Suprapubic skin (tissue), 4 donors: ENCODE measurements around the gene SEMA6A. TPM values are rescaled to one million over a fixed set of nuclear protein-coding genes. Genes with fewer than 3 reads are reported as not detected.

ENCODE experiments used
- DNase-seq, 2 donors: peaks; one replicate each; pipeline ENCODE4 v3.0.0-alpha.2; 2019; ENCODE audit warnings: low spot score in 2 of 2
- H3K27ac ChIP-seq: fragments of 200-600 bp; sonication (generic); one replicate; pipeline ENCODE4 v1.5.1; 2019
- H3K27me3 ChIP-seq: fragments of 200-600 bp; sonication (generic); one replicate; pipeline ENCODE4 v1.5.1; 2019
- H3K36me3 ChIP-seq: fragments of 200-600 bp; sonication (generic); one replicate; pipeline ENCODE4 v1.5.1; 2019
- H3K4me1 ChIP-seq: fragments of 200-600 bp; sonication (generic); one replicate; pipeline ENCODE4 v1.5.1; 2019
- H3K4me3 ChIP-seq: fragments of 200-600 bp; sonication (generic); one replicate; pipeline ENCODE4 v1.5.1; 2019; ENCODE audit warnings: mild to moderate bottlenecking
- H3K9me3 ChIP-seq: fragments of 200-600 bp; sonication (generic); one replicate; pipeline ENCODE4 v1.5.1; 2019
- EP300 ChIP-seq: sonication (generic); formaldehyde crosslinking; IDR thresholded peaks from one replicate; pipeline ENCODE4 v1.6.1; 2017; ENCODE audit warnings: antibody characterized with exemption
- POLR2A ChIP-seq, 2 donors: fragments of 450-650 bp; IDR thresholded peaks; one replicate each; pipeline ENCODE4 v1.6.1; 2017; ENCODE audit warnings: antibody characterized with exemption in 2 of 2, mild to moderate bottlenecking in 2 of 2, moderate library complexity in 2 of 2
- POLR2AphosphoS5 ChIP-seq, 3 donors: sonication (generic); formaldehyde crosslinking; IDR thresholded peaks; one replicate each; pipeline ENCODE4 v1.6.1; 2017; ENCODE audit warnings: antibody characterized with exemption in 3 of 3
- WGBS: methylation state at CpG from one replicate; pipeline ENCODE4 v1.1.5; 2018; 5-methylcytosine and 5-hydroxymethylcytosine counted together
- total RNA-seq, 4 donors: library from RNA; depleted of rRNA; stranded (reverse); fragments of >200 nt; gene quantifications; one replicate each; pipeline ENCODE4 v1.1.0, GENCODE V29; 2016
- TF ChIP-seq, protein P1 (sequence below), 2 donors: fragments of 200-600 bp in 1 of 2; fragments of 450-650 bp in 1 of 2; sonication (generic) in 1 of 2; IDR thresholded peaks; one replicate each; pipeline ENCODE4 v1.5.1; 2016 to 2019; ENCODE audit warnings: antibody characterized with exemption in 2 of 2, mild to moderate bottlenecking in 1 of 2, moderate library complexity in 1 of 2

The SEMA6A gene
- total RNA-seq, 4 donors from 2014 or later = 7.4 to 27.8 (median 15.5) TPM

DNA sequence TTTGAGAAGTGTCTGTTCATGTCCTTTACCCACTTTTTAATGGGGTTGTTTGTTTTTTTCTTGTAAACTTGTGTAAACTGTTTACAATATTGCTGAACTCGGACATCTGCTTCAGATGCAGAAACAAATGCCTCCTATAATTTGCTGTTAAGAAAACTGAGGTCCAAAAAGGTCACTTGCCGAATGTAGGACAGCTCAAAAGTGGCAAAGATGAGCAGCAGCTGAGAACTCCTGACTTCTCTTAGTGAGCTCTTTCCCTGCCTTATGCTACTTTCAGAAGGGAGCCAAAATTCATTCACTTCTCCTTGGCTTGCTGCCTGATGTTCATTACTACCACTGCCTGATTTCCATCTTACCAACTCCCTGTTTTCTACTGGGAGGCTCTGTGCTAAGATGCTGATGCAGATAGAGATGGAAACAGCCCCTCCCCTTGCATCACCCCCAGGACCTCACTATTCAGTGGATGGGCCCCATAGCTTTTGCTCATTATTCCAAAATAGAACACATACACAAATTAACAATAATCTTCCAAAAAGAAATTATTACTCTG lies 60.1 kb downstream of the SEMA6A start:
- no peaks in the 10 kb centered on the region for H3K9me3 ChIP-seq
- no peak for DNase-seq
- no peak for TF ChIP-seq EP300
- TF ChIP-seq, protein P1, sequence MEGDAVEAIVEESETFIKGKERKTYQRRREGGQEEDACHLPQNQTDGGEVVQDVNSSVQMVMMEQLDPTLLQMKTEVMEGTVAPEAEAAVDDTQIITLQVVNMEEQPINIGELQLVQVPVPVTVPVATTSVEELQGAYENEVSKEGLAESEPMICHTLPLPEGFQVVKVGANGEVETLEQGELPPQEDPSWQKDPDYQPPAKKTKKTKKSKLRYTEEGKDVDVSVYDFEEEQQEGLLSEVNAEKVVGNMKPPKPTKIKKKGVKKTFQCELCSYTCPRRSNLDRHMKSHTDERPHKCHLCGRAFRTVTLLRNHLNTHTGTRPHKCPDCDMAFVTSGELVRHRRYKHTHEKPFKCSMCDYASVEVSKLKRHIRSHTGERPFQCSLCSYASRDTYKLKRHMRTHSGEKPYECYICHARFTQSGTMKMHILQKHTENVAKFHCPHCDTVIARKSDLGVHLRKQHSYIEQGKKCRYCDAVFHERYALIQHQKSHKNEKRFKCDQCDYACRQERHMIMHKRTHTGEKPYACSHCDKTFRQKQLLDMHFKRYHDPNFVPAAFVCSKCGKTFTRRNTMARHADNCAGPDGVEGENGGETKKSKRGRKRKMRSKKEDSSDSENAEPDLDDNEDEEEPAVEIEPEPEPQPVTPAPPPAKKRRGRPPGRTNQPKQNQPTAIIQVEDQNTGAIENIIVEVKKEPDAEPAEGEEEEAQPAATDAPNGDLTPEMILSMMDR (IDR thresholded peaks at IDR 0.05) = no peak
- H3K27ac ChIP-seq = no peak overlapping the region
- H3K4me1 ChIP-seq = peaks cover 23% of the 10 kb centered on the region
- no peaks in the 10 kb centered on the region for H3K27me3 ChIP-seq
- no peaks in the 10 kb centered on the region for H3K36me3 ChIP-seq
- H3K4me3 ChIP-seq = no peak overlapping the region
- 88% methylated on average over 2 of the region's 2 CpGs for WGBS

DNA sequence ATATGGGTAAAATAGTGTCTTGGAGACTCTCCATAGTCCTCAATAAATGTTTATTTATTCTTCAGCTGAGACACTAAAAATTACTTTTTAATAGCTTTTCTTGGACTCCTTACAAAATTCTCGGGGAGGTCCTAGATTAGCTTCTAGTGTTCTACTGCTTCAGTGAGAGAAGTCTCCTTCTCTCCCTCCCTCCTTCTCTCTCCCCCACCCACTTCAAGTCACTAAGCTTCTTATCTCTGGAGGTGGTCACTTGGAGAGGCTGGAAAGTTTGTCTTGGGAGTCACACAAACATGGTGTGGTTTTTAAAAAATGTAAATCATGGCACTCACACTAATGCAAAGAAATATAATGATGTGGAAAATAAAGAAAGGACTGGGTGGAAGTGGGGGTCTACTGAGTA lies 64.1 kb downstream of the SEMA6A start:
- Histone ChIP-seq H3K9me3 (no peaks in the 10 kb centered on the region), H3K27ac (no peak overlapping the region), H3K27me3 (no peaks in the 10 kb centered on the region), H3K4me1 (no peaks in the 10 kb centered on the region), H3K4me3 (no peak overlapping the region), H3K36me3 (no peaks in the 10 kb centered on the region)
- WGBS = 60% methylated on average over 1 of the region's 1 CpG
- no peak for DNase-seq
- TF ChIP-seq POLR2A (IDR thresholded peaks at IDR 0.05) (no peak), EP300 (no peak), POLR2AphosphoS5 (IDR thresholded peaks at IDR 0.05) (no peak)
- TF ChIP-seq, protein P1 (IDR thresholded peaks at IDR 0.05) = no peak

DNA sequence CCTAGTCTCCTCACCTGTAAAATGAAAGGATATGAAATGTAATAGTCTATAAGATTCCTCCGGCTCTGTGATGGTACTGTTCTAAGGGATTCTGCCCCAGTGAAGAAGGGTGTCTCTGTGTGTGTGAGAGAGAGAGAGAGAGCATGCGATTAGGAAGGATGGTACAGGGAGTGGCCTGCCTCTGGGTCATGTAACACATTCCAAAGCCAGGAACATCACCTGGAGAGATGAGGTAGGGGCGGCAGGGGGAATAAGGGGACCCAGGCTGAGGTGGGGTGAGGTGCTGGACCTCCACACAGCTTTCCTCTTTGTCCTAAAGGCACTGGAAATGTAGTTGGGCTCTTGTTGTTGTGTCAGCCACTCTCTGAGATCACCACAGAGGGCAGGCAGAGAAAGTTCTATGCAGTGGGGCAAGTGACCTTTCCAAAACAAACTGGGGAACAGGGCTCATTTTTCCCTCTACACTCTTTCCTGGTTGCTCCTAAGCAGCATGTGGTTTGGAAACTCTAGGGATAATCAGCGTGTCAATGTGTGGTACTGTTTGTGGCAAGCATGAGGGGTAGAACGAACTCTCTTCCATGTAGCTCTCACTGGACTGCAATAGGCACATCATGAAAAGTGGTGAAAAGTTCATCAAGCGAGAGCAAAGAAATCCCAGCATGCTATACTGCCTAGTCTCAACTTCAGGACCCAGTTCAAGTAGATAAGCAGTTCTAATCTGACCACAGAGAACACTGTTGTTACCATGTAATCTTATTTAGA lies 65.0 kb downstream of the SEMA6A start:
- no peaks in the 10 kb centered on the region for H3K9me3 ChIP-seq
- no peaks in the 10 kb centered on the region for H3K36me3 ChIP-seq
- DNase-seq = no peak
- H3K27me3 ChIP-seq = no peaks in the 10 kb centered on the region
- no peaks in the 10 kb centered on the region for H3K4me1 ChIP-seq
- WGBS = 78% methylated on average over 6 of the region's 6 CpGs
- H3K27ac ChIP-seq = no peak overlapping the region
- no peak overlapping the region for H3K4me3 ChIP-seq
- TF ChIP-seq, protein P1 (IDR thresholded peaks at IDR 0.05) = no peak
- no peak for TF ChIP-seq EP300
- TF ChIP-seq POLR2AphosphoS5 (IDR thresholded peaks at IDR 0.05) = no peak
- TF ChIP-seq POLR2A (IDR thresholded peaks at IDR 0.05) = no peak

DNA sequence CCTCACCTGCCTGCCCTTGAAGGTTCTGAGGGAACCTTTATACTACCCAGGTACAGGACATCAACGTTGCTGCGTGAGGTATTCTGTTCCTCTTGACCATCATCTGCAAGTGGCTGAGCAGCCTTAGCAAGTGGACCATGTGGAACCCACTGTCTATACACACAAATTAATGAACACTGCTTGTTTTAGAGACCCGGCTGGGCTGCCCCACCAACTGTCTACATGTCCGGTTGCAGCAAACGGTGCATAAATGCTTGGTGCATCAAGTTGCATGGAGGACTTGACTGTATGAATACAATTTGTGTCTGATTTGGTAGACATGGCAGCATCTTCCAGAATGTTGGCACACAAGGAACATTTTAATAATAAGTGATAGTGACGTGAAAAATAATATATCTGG lies 65.8 kb downstream of the SEMA6A start:
- H3K27ac ChIP-seq = no peak overlapping the region
- H3K4me3 ChIP-seq = no peak overlapping the region
- WGBS = 90% methylated on average over 6 of the region's 6 CpGs
- no peaks in the 10 kb centered on the region for H3K4me1 ChIP-seq
- TF ChIP-seq POLR2A (IDR thresholded peaks at IDR 0.05) (no peak), EP300 (no peak), POLR2AphosphoS5 (IDR thresholded peaks at IDR 0.05) (no peak)
- TF ChIP-seq, protein P1 (IDR thresholded peaks at IDR 0.05) = no peak
- no peaks in the 10 kb centered on the region for H3K36me3 ChIP-seq
- DNase-seq = no peak
- no peaks in the 10 kb centered on the region for H3K27me3 ChIP-seq
- no peaks in the 10 kb centered on the region for H3K9me3 ChIP-seq

DNA sequence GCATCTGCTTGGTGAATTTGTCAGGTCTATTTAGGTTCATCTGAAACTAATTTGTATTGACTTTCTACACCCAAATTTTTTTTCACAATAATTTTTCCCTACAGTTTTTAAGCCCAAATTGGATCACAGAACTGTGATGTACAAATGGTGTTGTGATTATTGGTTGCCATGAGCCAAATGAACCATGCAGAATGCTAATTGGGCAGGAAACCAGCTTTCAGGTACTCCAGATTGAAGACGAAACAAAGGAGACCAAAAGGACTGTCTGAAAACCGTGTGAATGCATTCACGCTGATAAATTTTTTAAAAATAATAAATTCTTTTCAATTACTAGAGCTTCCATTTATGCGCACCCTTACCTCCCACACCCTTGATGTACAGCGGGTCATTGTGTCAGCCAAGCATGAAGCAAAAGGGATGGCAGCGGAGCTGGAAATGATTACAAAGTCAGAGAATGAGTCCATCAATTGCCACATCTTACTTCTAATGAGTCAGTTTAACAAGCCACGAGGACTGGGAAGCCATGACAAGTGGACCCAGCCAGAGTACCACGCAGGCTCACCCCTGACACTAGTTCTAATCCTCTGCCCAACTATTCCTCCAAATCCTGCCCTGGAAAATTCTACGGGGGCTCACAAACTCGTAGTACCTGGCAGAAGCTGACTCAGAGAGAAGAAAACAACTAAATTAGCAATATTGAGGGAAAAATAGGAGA lies 66.5 kb downstream of the SEMA6A start:
- no peaks in the 10 kb centered on the region for H3K9me3 ChIP-seq
- no peaks in the 10 kb centered on the region for H3K4me1 ChIP-seq
- H3K27me3 ChIP-seq = no peaks in the 10 kb centered on the region
- no peaks in the 10 kb centered on the region for H3K36me3 ChIP-seq
- H3K4me3 ChIP-seq = no peak overlapping the region
- DNase-seq = no peak
- TF ChIP-seq POLR2A (IDR thresholded peaks at IDR 0.05) (no peak), POLR2AphosphoS5 (IDR thresholded peaks at IDR 0.05) (no peak), EP300 (no peak)
- TF ChIP-seq, protein P1 (IDR thresholded peaks at IDR 0.05) = no peak
- no peak overlapping the region for H3K27ac ChIP-seq
- 92% methylated on average over 10 of the region's 10 CpGs for WGBS
